NCI-H774 (cell line): ENCODE data around the gene PLCB1.

Experiments
- DNase-seq: peaks from one replicate; lab custom pipeline; 2025; lab: John Stamatoyannopoulos, UW

Gene PLCB1

GRCh38 chr20:8212286-8212685 is 80.2 kb downstream of the PLCB1 start:
- DNase-seq: no peak

DNA sequence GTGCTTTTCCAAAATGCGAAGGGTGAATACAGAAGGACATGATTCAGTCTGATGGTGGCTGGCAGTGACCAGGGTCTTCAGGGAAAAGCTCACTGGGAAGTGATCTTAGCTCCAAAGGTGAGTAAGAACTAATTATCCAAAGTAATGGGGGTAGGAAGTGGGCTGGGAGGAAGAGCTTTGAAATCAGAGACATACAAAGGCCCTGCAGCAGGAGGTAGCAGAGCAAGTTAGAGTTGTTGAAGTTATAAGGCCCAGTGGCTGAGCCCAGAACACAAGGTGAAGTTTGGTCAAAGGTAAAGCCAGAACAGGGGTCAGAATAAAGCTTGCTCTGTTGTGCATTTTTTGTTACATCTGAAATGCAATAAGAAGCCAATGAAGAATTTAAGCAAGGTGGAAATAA is 81.2 kb downstream of the PLCB1 start:
- no peak for DNase-seq

DNA sequence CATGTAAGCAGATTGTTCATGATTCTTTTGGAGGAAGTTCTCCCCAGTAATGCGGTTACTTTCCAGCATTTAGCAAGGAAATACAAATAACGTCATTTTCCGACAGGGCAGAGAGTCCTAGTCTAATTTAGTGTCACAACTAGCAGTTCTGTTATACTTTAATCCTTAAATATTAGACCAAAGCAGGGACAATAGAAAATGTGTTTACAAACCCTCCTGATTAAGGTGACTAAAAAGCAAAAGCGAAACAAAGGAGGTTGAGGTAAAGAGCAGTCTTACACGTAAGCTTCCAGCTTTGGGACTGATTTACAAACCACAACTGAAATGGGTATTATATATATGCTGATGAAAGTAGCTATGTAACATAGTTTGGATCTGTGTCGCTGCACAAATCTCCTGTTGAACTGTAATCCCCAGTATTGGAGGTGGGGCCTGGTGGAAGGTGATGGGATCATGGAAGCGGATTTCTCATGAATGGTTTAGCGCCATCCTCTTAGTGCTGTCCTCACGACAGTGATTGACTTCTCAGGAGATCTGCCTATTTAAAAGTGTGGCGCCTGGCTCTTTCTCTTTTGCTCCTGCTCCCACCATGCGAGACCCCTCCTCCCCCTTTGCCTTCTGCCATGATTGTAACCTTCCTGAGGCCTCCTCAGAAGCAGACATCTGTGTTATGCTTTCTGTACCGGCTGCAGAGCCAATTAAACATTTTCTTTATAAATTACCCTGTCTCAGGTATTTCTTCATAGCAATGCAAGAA is 81.9 kb downstream of the PLCB1 start:
- no peak for DNase-seq

GRCh38 chr20:8215361-8215781 is 83.3 kb downstream of the PLCB1 start:
- DNase-seq: no peak

- no peak for DNase-seq
Observed at GRCh38 chr20:8216375-8217200, 84.5 kb downstream of the PLCB1 start.

DNA sequence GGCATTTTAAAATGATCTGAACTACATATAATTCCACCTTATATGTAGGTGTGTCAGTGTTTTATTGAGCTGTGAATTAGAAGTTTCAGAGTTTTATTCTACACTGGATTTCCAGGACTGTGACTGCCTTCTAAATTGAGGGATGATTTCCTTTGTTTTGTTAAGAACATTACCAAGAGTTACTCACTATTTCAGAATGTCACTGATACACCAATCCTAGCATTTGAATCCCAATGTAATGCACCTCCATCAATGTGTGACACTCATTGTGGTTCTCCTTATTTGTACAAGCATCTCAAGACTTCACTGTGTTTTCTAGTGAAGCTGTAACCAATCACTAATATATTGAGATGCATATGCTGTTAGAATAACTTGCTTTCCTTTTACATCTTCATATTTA is 86.8 kb downstream of the PLCB1 start:
- DNase-seq: no peak

DNA sequence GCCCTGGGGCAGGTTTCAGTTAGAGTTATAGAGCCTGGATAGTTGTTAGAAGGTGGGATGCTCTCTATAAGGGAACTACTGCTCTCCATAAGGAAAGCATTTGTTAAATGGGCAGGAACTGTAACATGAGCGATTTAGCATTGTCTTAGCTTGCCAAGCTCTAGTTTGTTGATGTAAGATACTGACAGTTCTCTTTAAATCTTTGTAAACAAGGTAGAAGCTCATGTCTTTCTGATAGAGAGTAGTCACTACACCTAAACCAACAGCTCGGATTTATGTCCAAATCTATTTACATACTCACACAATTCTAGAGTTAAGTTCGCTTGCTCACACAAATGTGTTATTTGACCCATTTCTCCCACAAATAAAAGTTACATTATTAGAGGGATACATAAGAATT is 87.3 kb downstream of the PLCB1 start:
- DNase-seq: no peak

DNA sequence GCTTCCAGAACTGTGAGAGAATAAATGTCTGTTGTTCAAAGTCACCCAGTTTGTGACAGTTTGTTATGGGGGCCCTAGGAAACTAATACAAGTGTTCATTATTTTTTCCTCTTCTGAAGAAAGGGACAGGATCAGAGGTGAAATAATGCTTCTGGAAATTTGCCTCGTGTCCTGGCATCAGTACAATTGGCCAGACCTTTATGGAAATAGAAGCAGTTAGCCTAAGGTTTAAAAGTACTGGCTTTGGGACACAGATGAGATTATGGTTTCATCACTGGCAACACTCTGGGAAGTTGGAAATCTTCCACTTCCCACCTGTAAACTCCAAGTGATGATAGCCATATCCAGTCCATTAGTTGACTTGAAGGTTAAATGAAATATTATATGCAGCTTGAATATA is 88.7 kb downstream of the PLCB1 start:
- DNase-seq: no peak

GRCh38 chr20:8221887-8222419 is 89.9 kb downstream of the PLCB1 start:
- DNase-seq: no peak

GRCh38 chr20:8223091-8223870 is 91.2 kb downstream of the PLCB1 start:
- no peak for DNase-seq

- DNase-seq: no peak
Observed at GRCh38 chr20:8225658-8226057, 93.6 kb downstream of the PLCB1 start.

DNA sequence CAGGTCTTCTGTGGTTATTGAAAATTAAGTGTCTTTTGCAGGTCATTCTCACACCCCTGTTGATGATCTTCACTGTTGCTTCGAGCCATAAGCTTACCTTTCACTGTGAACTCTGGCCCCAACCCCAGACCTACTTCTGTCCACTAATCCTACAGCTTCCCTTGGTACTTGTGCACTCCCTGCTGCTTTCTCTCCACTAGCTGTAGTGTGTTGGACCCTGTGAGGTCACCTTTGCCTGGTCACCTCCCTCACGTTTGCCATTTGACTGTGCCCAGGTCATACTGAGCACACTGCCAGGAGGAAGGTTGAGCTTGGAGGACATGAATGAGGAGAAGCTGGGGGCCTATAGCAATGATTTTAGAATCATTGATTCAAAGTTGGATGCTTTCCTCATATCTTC is 94.0 kb downstream of the PLCB1 start:
- DNase-seq: no peak

DNA sequence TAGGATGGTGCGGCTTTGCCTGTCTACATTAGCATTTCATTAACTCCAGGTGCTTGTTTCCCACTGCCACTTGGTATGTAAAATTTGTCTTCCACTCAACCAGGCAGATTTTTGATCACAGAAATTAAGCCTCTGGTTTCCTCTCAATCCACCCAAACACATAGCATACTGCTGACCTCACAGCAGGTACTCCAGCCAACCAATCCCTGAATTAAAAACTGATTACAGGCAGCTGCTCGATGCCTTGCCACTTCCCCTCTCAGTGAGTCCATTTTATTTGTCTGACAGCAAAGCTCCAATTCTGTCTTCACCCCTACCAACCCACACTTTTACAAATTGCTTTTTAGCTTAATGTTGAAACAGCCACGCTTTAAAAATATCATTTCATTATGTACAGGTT is 95.2 kb downstream of the PLCB1 start:
- no peak for DNase-seq

DNA sequence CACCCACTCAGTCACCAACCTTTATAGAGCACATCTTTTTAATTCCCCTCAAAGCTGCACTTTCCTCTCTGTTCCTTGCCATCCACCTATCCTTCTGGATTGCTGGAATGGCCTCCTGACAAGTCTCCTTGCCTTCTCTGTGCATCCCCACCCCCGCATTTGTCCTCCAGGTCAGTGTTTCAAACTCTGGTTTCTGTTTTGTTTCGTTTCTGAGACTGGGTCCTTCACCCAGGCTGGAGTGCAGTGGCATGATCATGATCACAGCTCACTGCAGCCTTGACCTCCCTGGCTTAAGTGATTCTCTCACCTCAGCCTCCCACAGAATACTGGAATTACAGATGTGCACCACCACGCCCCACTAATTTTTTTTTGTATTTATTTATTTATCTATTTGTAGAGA is 96.2 kb downstream of the PLCB1 start:
- no peak for DNase-seq

- DNase-seq: no peak
Observed at GRCh38 chr20:8229090-8229489, 97.0 kb downstream of the PLCB1 start.

GRCh38 chr20:8231038-8231437 is 99.0 kb downstream of the PLCB1 start:
- no peak for DNase-seq

DNA sequence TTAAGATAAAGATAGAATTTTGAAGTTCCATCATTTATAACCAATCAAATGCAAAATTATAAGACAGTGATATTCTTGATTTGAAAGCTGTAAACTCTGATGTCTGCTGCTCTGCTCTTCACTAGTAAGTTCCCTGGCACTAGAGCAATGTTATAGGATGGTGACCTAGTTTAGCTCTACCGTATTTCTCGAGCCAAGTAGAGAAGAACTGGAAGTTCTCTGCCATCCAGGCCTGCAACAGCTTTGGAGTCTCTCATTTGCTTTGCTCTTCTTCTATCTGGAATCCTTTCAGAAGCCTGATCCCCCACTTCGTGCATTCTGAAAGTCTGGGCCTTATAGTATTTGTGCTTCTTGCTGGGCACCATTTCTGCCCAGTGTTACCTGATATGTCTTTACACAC is 100.3 kb downstream of the PLCB1 start:
- DNase-seq: no peak

- DNase-seq: no peak
Observed at GRCh38 chr20:8234580-8234979, 102.5 kb downstream of the PLCB1 start.

GRCh38 chr20:8242066-8242465 is 110.0 kb downstream of the PLCB1 start:
- no peak for DNase-seq

DNA sequence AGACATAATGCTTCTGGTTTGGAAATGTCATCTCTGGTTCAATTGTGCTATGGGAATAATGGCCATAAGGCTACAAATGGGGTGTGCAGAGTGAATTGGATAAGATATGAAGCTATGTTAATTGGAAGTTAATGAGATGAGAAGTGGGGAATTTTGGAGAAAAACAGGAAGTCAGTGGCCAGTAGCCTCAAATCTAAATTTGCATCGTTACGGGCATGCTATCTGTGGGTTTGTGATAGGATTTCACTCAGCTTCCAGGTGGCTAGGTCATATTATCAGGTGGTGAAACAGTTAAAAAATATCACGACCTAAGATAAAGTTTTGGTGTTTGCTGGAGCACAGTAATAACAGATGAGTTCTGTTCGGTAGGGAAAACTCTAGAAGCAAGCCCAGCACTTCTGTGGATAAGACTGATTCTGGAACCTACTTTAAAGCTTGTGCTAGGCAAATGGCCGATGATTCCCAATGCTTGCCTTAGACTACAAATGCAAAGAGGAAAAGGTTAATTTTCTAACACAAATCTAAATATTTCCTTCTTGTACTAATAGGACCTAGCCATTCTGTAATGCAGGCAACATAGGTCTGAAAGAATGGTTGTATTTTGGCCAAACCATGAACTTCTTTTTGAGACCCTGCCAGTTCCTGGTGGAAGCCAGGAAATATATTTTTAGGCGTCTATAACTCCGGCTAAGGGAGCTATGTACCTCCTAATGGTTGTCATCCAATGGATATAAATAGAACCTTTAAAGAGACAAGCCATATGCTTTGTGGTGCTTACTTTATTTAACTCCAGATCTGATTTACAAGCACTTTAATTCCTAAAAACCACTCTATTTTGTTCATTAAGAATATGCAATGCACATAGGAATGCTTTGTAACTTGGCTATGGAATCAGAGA is 111.0 kb downstream of the PLCB1 start:
- DNase-seq: no peak

- no peak for DNase-seq
Observed at GRCh38 chr20:8244637-8245036, 112.6 kb downstream of the PLCB1 start.
